Activated CD8-positive, alpha-beta memory T cell treated with anti-CD3 and anti-CD28 coated beads, Interleukin-2, amount 50 U/mL, for 24 hours (primary cell): Measurements from ENCODE around the gene TRAF3.
"Not testable (repeated sequence)": the region's sequence is repeated elsewhere in the genome, so short reads cannot be mapped to it uniquely, and the experiment has no call there.

Experiments used
- DNase-seq: peaks from one replicate; pipeline ENCODE4 v3.0.0-alpha.2; 2020; ENCODE audit errors: extremely low read depth

Gene TRAF3

GRCh38 chr14:102752239-102752847, 24.9 kb upstream of the TRAF3 start:
- no peak for DNase-seq

- DNase-seq, result no peak
These were observed 22.6 kb upstream of the TRAF3 start for GRCh38 chr14:102754370-102755262.

- DNase-seq, result no peak
These were observed 19.6 kb upstream of the TRAF3 start for GRCh38 chr14:102757646-102758045.

- no peak for DNase-seq
These were observed 19.2 kb upstream of the TRAF3 start for GRCh38 chr14:102758087-102758486.

GRCh38 chr14:102759456-102760187, 17.6 kb upstream of the TRAF3 start:
- no peak for DNase-seq

GRCh38 chr14:102760496-102761193, 16.6 kb upstream of the TRAF3 start:
- DNase-seq, result no peak

GRCh38 chr14:102761206-102761605, 16.0 kb upstream of the TRAF3 start:
- no peak for DNase-seq

GRCh38 chr14:102764220-102764671, 13.0 kb upstream of the TRAF3 start:
- DNase-seq, result no peak

GRCh38 chr14:102765770-102766169, 11.5 kb upstream of the TRAF3 start:
- not testable (repeated sequence) for DNase-seq

GRCh38 chr14:102768223-102769048, 8.8 kb upstream of the TRAF3 start:
- DNase-seq, result no peak

GRCh38 chr14:102769049-102769327, 8.3 kb upstream of the TRAF3 start:
- no peak for DNase-seq

- no peak for DNase-seq
These were observed 6.8 kb upstream of the TRAF3 start for GRCh38 chr14:102770147-102771123.

GRCh38 chr14:102771144-102771543, 6.1 kb upstream of the TRAF3 start:
- DNase-seq, result no peak

- no peak for DNase-seq
These were observed 4.3 kb upstream of the TRAF3 start for GRCh38 chr14:102772781-102773570.

- DNase-seq, result no peak
These were observed 2.7 kb upstream of the TRAF3 start for GRCh38 chr14:102774391-102775153.

GRCh38 chr14:102775855-102776760, 1.1 kb upstream of the TRAF3 start:
- DNase-seq, result no peak

- no peak for DNase-seq
These were observed 575 bp downstream of the TRAF3 start for GRCh38 chr14:102777711-102778337.
